ENCODE measurements around the gene ALDH6A1. TPM values are rescaled to one million over a fixed set of nuclear protein-coding genes. Genes with fewer than 3 reads are reported as not detected.
A peak's percentile ranks its signal among the peaks of the same experiment; 100 is the strongest.
"Not testable (repeated sequence)": the region's sequence is repeated elsewhere in the genome, so short reads cannot be mapped to it uniquely, and the experiment has no call there.

Gene ALDH6A1
- total RNA-seq (10 to 100 TPM; 11.3 to 36.1 (median 19.4) TPM), polyA plus RNA-seq (1 to 10 TPM; 5.6 to 6.5 TPM)

- peak within 1 kb of the TSS; percentile 68 to 92 (median 79) for H3K27ac ChIP-seq
- ATAC-seq (peak; percentile 91 to 97 (median 94)), FAIRE-seq (peak; percentile 99), DNase-seq (peak; percentile 99 to 100 (median 100))
- H3K4me3 ChIP-seq: peak within 1 kb of the TSS; percentile 58 to 74 (median 71)
- H3K27me3 ChIP-seq: no peaks in the 10 kb centered on the region
- H3K9me3 ChIP-seq: no peaks in the 10 kb centered on the region
- no peak for TF ChIP-seq CTCF (IDR thresholded peaks at IDR 0.05)
- 1% methylated on average over 46 of the region's 46 CpGs for WGBS, 2 donors
- peaks cover 8 to 23% (median 12%) of the 10 kb centered on the region in 3 donors for H3K4me1 ChIP-seq
- intact Hi-C loops (cut with DNase I): no loop called here
- H3K36me3 ChIP-seq: no peaks in the 10 kb centered on the region
Observed at GRCh38 chr14:74084277-74085046, at the start of gene ALDH6A1, which contains the start of gene LIN52. Gene ALDH6A1 (minus strand): TSS chr14:74084453. CDS start chr14:74084394, 59 bp downstream. Gene LIN52 (plus strand): TSS chr14:74084956. CDS start chr14:74084975, 19 bp downstream.

- Histone ChIP-seq H3K9me3 (no peaks in the 10 kb centered on the region), H3K27ac (no peak overlapping the region), H3K27me3 (no peaks in the 10 kb centered on the region), H3K4me3 (no peak overlapping the region), H3K36me3 (no peaks in the 10 kb centered on the region), H3K4me1 (no peaks in the 10 kb centered on the region)
- no peak for TF ChIP-seq CTCF (IDR thresholded peaks at IDR 0.05)
- 97 to 100% methylated on average over 1 of the region's 1 CpG for WGBS, 2 donors
- intact Hi-C loops (cut with DNase I): no loop called here
- ATAC-seq (no peak), DNase-seq (no peak), FAIRE-seq (no peak)
Observed at GRCh38 chr14:74127634-74128033, 43.4 kb upstream of the ALDH6A1 start.

GRCh38 chr14:74126315-74127013, 42.2 kb upstream of the ALDH6A1 start:
- H3K4me3 ChIP-seq: no peak overlapping the region
- 93 to 97% methylated on average over 1 of the region's 1 CpG for WGBS, 2 donors
- intact Hi-C loops (cut with DNase I): no loop called here
- H3K36me3 ChIP-seq: no peaks in the 10 kb centered on the region
- H3K27ac ChIP-seq: no peak overlapping the region
- ATAC-seq (no peak), DNase-seq (no peak), FAIRE-seq (no peak)
- H3K4me1 ChIP-seq: no peaks in the 10 kb centered on the region
- no peaks in the 10 kb centered on the region for H3K9me3 ChIP-seq
- no peaks in the 10 kb centered on the region for H3K27me3 ChIP-seq
- TF ChIP-seq CTCF (IDR thresholded peaks at IDR 0.05): no peak

GRCh38 chr14:74125487-74125886, 41.2 kb upstream of the ALDH6A1 start:
- H3K4me3 ChIP-seq; FAIRE-seq; H3K27ac ChIP-seq; ATAC-seq; DNase-seq; H3K9me3 ChIP-seq; H3K27me3 ChIP-seq; H3K4me1 ChIP-seq; intact Hi-C loops (cut with DNase I); H3K36me3 ChIP-seq: not testable (repeated sequence)
- 69 to 94% methylated on average over 4 of the region's 5 CpGs for WGBS, 2 donors

- not testable (repeated sequence) for H3K27me3 ChIP-seq, H3K4me3 ChIP-seq, H3K36me3 ChIP-seq, H3K9me3 ChIP-seq, H3K4me1 ChIP-seq, H3K27ac ChIP-seq, DNase-seq
- intact Hi-C loops (cut with DNase I): loop anchor here in 1 of 3 donors (5.0 kb wide), 1 partner anchor 136 kb away; no protein-coding TSS in a partner anchor
- peak; percentile 68 for FAIRE-seq
- WGBS, 2 donors: 92% methylated on average over 13 of the region's 13 CpGs
- TF ChIP-seq CTCF (IDR thresholded peaks at IDR 0.05): peak; percentile 13 to 43 (median 38)
- peak in 3 of 4 donors; percentile 82 to 88 (median 84) for ATAC-seq
Observed at GRCh38 chr14:74111395-74112216, 27.4 kb upstream of the ALDH6A1 start.
